HepG2 (cell line): ENCODE data around the gene GCN1. TPM values are rescaled to one million over a fixed set of nuclear protein-coding genes. Genes with fewer than 3 reads are reported as not detected.

Experiments
- ATF2 ChIP-seq: sonication (generic); formaldehyde crosslinking; IDR thresholded peaks from 2 replicates; pipeline ENCODE4 v1.4.0; 2020; ENCODE audit warnings: missing genetic modification reagents
- CCAR2 ChIP-seq: fragments of 200-400 bp; formaldehyde crosslinking; optimal IDR thresholded peaks from 2 replicates; pipeline ENCODE3; 2018; ENCODE audit warnings: low read depth, mild to moderate bottlenecking, low read length, moderate library complexity
- ERF ChIP-seq: IDR thresholded peaks from 2 replicates; pipeline ENCODE4 v1.6.1; 2018; ENCODE audit warnings: missing biosample characterization, missing genetic modification reagents
- RORA ChIP-seq: sonication (generic); formaldehyde crosslinking; IDR thresholded peaks from 2 replicates; pipeline ENCODE4 v1.5.0; 2020; ENCODE audit warnings: mild to moderate bottlenecking, missing genetic modification reagents, moderate library complexity
- TBL1XR1 ChIP-seq: fragments of 150-350 bp; IDR thresholded peaks from 2 replicates; pipeline ENCODE4 v1.6.1; 2014; ENCODE audit warnings: borderline replicate concordance, low read length; ENCODE audit not compliant: partially characterized antibody
- ZNF274 ChIP-seq: sonication (generic); formaldehyde crosslinking; IDR thresholded peaks from 2 replicates; pipeline ENCODE4 v1.5.1; 2020; ENCODE audit warnings: mild to moderate bottlenecking, missing genetic modification reagents
- polyA plus RNA-seq, 8 experiments: library from polyadenylated mRNA; depleted of rRNA in 3 of 8; stranded (reverse) in 7 of 8; unstranded in 1 of 8; fragments of >200 nt; fragmentation: Illumina TruSeq in 4 of 8; extraction: Trizol in 4 of 8; gene quantifications; 2 replicates each; pipeline versions ENCODE4 v1.2.1 to v1.2.3, GENCODE V29; 2011 to 2016; ENCODE audit warnings: low read depth in 4 of 8, missing spikeins in 1 of 8, mixed read lengths in 1 of 8; ENCODE audit not compliant: insufficient read depth in 1 of 8
- total RNA-seq, 5 experiments: library from RNA; depleted of rRNA; stranded (reverse); fragments of >200 nt; fragmentation: Illumina TruSeq; extraction: Trizol; gene quantifications; 2 replicates each; pipeline ENCODE4 v1.2.3, GENCODE V29; 2016; ENCODE audit warnings: low read depth in 1 of 5
- TF ChIP-seq, protein P1 (sequence below): sonication (generic); formaldehyde crosslinking; IDR thresholded peaks from 2 replicates; pipeline ENCODE4 v1.5.0; 2020; ENCODE audit warnings: missing genetic modification reagents
- TF ChIP-seq, protein P2 (sequence below): sonication (generic); formaldehyde crosslinking; IDR thresholded peaks from 2 replicates; pipeline ENCODE4 v1.4.0; 2020; ENCODE audit warnings: missing genetic modification reagents, mild to moderate bottlenecking, borderline replicate concordance
- TF ChIP-seq, protein P3 (sequence below): sonication (generic); formaldehyde crosslinking; IDR thresholded peaks from 2 replicates; pipeline ENCODE4 v1.4.0; 2020; ENCODE audit warnings: mild to moderate bottlenecking, missing genetic modification reagents
- TF ChIP-seq, protein P4 (sequence below): sonication (generic); formaldehyde crosslinking; IDR thresholded peaks from 2 replicates; pipeline ENCODE4 v1.5.1; 2020; ENCODE audit warnings: mild to moderate bottlenecking, moderate library complexity, missing genetic modification reagents

GCN1 gene
- total and polyA plus RNA-seq, 2 of the 13 experiments (the other 11 are each of a cell fraction or from before 2014, with no cell fraction given), result 58.2 to 83.0 TPM

DNA sequence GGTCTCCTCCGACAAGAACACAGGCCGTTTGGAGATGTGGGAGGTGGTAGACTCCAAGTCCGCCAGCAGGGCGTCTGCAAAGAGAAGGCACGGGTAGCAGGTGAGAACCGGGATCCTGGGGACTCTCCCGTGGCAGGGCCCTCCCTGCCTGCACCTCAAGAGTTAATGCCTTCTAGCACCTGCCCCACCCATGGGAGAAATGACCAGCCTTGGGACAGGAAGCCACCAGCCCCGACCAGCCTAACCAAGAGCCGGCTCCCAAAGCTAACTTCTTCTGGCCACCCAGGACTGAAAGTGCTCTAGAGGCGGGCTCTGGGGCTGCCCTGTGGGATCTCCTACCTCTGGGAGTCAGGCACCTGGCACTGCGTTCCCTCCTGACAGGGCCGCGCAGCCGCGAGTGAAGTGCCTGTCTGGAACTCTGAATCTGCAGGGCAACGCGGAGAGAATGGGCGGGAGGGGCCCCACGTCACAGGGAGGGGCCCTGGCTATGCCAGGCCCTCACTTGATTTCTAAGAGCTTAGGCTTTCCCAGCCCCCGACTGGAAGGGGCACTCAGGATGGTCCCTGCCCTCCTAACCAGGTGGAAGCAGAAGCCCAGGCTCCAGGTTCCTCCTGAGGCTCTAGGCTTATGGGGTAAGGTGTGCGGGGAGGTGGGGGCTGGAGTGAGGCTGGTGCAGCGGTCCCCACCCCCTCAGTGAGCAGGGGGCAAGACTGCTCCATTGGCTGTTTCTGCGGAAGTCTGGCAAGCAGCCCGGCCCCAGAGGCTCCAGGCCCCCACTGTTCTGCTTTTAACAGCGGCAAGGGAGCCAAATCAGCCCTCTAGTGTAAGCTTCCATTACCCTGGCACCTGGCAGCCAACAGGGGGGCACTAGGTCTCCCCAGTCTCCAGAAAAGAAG is 30.0 kb upstream of the GCN1 start (continued):
- TF ChIP-seq, protein P1, sequence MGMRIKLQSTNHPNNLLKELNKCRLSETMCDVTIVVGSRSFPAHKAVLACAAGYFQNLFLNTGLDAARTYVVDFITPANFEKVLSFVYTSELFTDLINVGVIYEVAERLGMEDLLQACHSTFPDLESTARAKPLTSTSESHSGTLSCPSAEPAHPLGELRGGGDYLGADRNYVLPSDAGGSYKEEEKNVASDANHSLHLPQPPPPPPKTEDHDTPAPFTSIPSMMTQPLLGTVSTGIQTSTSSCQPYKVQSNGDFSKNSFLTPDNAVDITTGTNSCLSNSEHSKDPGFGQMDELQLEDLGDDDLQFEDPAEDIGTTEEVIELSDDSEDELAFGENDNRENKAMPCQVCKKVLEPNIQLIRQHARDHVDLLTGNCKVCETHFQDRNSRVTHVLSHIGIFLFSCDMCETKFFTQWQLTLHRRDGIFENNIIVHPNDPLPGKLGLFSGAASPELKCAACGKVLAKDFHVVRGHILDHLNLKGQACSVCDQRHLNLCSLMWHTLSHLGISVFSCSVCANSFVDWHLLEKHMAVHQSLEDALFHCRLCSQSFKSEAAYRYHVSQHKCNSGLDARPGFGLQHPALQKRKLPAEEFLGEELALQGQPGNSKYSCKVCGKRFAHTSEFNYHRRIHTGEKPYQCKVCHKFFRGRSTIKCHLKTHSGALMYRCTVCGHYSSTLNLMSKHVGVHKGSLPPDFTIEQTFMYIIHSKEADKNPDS (CRISPR knock-in tag), result no peak
- no peak for TF ChIP-seq CCAR2
- TF ChIP-seq, protein P2, sequence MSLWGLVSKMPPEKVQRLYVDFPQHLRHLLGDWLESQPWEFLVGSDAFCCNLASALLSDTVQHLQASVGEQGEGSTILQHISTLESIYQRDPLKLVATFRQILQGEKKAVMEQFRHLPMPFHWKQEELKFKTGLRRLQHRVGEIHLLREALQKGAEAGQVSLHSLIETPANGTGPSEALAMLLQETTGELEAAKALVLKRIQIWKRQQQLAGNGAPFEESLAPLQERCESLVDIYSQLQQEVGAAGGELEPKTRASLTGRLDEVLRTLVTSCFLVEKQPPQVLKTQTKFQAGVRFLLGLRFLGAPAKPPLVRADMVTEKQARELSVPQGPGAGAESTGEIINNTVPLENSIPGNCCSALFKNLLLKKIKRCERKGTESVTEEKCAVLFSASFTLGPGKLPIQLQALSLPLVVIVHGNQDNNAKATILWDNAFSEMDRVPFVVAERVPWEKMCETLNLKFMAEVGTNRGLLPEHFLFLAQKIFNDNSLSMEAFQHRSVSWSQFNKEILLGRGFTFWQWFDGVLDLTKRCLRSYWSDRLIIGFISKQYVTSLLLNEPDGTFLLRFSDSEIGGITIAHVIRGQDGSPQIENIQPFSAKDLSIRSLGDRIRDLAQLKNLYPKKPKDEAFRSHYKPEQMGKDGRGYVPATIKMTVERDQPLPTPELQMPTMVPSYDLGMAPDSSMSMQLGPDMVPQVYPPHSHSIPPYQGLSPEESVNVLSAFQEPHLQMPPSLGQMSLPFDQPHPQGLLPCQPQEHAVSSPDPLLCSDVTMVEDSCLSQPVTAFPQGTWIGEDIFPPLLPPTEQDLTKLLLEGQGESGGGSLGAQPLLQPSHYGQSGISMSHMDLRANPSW, result no peak
- TF ChIP-seq TBL1XR1, result no peak
- TF ChIP-seq RORA, result no peak
- TF ChIP-seq, protein P3, sequence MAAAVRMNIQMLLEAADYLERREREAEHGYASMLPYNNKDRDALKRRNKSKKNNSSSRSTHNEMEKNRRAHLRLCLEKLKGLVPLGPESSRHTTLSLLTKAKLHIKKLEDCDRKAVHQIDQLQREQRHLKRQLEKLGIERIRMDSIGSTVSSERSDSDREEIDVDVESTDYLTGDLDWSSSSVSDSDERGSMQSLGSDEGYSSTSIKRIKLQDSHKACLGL (CRISPR knock-in tag), result no peak
- TF ChIP-seq ERF (CRISPR knock-in tag), result no peak
- TF ChIP-seq, protein P4, sequence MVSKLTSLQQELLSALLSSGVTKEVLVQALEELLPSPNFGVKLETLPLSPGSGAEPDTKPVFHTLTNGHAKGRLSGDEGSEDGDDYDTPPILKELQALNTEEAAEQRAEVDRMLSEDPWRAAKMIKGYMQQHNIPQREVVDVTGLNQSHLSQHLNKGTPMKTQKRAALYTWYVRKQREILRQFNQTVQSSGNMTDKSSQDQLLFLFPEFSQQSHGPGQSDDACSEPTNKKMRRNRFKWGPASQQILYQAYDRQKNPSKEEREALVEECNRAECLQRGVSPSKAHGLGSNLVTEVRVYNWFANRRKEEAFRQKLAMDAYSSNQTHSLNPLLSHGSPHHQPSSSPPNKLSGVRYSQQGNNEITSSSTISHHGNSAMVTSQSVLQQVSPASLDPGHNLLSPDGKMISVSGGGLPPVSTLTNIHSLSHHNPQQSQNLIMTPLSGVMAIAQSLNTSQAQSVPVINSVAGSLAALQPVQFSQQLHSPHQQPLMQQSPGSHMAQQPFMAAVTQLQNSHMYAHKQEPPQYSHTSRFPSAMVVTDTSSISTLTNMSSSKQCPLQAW, result no peak
- TF ChIP-seq ZNF274 (CRISPR knock-in tag), result no peak
- TF ChIP-seq ATF2, result no peak
